ENCODE measurements around the gene PSD4.
A peak's percentile ranks its signal among the peaks of the same experiment; 100 is the strongest.

The PSD4 gene

DNA sequence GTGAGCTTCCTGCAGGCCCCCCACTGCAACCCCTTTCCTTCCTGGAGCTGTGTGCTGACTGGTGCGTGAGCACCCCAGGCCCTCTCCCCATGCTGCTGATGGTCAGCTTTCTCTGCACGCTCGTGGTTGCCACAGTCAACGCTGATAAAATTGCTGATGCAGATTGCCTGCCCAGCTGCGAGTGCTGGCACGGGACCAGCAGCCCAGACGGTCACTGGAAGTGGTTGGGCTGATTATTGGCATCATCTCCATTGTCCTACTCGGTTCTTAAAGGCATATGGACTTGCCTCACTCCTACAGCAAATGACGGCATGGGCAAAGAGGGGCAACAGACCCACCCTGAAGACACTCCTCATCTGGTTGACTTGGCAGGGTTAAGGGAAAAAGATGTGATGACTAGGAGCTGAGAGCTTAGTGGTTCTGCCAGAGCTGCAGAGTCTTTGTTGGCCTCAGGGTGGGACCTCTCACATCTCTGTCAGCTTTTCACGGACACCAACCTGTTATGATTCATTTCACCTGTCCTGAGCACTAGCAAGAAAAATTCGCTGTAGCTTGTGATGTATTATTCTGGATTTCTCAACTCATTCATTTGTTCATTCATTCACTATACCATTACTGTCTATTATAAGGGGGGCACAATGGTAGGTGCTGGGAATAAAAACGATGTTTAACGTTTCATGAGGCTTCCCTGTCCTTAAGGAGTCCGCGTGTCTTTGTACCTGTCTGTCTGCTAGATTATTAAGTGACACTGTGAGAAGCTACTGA lies 66.6 kb downstream of the PSD4 start:
- H2AFZ ChIP-seq (ENCODE audit: low read length) = no peak overlapping the region
- H3K9me2 ChIP-seq (replicated peaks; ENCODE audit: low read depth, low read length) = no peaks in the 10 kb centered on the region
- no peaks in the 10 kb centered on the region for H3F3A ChIP-seq (ENCODE audit: low read depth)
- no peaks in the 10 kb centered on the region for H3K36me3 ChIP-seq (ENCODE audit: insufficient read depth, low read length)
- H4K20me1 ChIP-seq (ENCODE audit: insufficient read depth, low read length, poor library complexity, severe bottlenecking) = no peaks in the 10 kb centered on the region
- TF ChIP-seq, protein P1, sequence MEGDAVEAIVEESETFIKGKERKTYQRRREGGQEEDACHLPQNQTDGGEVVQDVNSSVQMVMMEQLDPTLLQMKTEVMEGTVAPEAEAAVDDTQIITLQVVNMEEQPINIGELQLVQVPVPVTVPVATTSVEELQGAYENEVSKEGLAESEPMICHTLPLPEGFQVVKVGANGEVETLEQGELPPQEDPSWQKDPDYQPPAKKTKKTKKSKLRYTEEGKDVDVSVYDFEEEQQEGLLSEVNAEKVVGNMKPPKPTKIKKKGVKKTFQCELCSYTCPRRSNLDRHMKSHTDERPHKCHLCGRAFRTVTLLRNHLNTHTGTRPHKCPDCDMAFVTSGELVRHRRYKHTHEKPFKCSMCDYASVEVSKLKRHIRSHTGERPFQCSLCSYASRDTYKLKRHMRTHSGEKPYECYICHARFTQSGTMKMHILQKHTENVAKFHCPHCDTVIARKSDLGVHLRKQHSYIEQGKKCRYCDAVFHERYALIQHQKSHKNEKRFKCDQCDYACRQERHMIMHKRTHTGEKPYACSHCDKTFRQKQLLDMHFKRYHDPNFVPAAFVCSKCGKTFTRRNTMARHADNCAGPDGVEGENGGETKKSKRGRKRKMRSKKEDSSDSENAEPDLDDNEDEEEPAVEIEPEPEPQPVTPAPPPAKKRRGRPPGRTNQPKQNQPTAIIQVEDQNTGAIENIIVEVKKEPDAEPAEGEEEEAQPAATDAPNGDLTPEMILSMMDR (conservative IDR thresholded peaks at IDR 0.05; ENCODE audit: low read length) = no peak
- no peak for TF ChIP-seq EZH2phosphoT487 (IDR thresholded peaks at IDR 0.05; ENCODE audit: borderline replicate concordance)
- H3K4me3 ChIP-seq (ENCODE audit: low read length, poor library complexity, severe bottlenecking) = no peak overlapping the region
- H3K4me2 ChIP-seq (ENCODE audit: low read depth, low read length, poor library complexity, severe bottlenecking) = peak overlapping the region; percentile 40
- H3K79me2 ChIP-seq (ENCODE audit: insufficient read depth, low read length) = no peaks in the 10 kb centered on the region
- no peaks in the 10 kb centered on the region for H3K9me3 ChIP-seq (ENCODE audit: insufficient read depth, low read depth, low read length)
- H3K9ac ChIP-seq (ENCODE audit: low read depth, low read length, poor library complexity, severe bottlenecking) = no peak overlapping the region
- peaks cover 13% of the 10 kb centered on the region for H3K4me1 ChIP-seq (ENCODE audit: insufficient read depth, low read length, poor library complexity, severe bottlenecking)
- no peaks in the 10 kb centered on the region for H3K27me3 ChIP-seq (ENCODE audit: insufficient read depth, low read length, poor library complexity, severe bottlenecking)

DNA sequence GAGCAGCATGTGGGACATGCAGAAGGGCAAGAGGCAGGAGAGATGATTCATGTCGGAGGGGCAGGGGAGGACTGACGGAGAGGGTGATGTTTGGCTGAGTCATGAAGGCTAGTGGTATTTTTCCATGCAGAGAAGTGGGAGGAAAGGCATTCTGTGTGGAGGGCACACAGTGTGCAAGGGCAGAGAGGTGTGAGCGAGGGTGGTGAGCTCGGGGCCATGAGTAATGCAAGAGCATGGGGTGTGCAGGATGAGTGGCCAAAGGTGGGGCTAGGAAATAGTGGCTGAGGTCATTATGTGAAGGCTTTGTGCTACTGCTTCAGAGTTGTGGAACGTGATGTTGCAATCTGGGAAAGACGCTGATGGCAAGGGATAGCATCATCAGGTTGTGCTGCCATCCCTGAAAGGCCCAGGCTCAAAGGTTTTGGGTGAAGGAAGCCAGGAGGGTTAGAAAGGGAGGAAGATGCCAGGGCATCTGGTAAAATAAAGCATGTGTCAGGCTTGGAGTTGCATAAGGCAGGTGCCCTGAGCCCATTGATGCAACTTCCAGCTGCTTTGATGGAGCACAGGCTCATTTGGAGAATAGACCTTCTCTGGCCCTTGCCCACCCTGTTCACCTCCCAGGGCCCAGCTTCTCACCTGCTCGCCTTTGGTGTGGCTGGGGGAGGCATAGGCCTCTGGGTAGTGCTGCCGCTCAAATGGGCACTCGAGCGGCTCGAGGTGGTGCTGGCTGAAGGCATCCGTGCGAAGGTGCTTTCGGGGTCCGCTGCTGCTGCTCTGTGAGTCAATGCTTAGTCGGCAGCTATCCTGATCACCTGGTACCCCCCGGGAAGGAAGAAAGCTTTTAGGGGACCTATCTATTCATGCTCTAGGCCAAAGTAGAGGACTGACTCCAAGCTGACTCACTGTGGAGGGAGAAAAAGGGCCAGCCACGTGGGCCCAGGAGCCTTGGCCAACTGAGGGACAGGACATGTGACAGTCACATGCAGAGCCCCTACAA lies 67.4 kb downstream of the PSD4 start:
- Histone ChIP-seq H3K9me3 (ENCODE audit: insufficient read depth, low read depth, low read length) (no peaks in the 10 kb centered on the region), H4K20me1 (ENCODE audit: insufficient read depth, low read length, poor library complexity, severe bottlenecking) (no peaks in the 10 kb centered on the region), H2AFZ (ENCODE audit: low read length) (no peak overlapping the region), H3K9ac (ENCODE audit: low read depth, low read length, poor library complexity, severe bottlenecking) (no peak overlapping the region), H3K36me3 (ENCODE audit: insufficient read depth, low read length) (no peaks in the 10 kb centered on the region), H3K4me3 (ENCODE audit: low read length, poor library complexity, severe bottlenecking) (no peak overlapping the region), H3K27me3 (ENCODE audit: insufficient read depth, low read length, poor library complexity, severe bottlenecking) (no peaks in the 10 kb centered on the region), H3F3A (ENCODE audit: low read depth) (no peaks in the 10 kb centered on the region), H3K4me2 (ENCODE audit: low read depth, low read length, poor library complexity, severe bottlenecking) (no peak overlapping the region), H3K79me2 (ENCODE audit: insufficient read depth, low read length) (no peaks in the 10 kb centered on the region), H3K4me1 (ENCODE audit: insufficient read depth, low read length, poor library complexity, severe bottlenecking) (peaks cover 13% of the 10 kb centered on the region), H3K9me2 (replicated peaks; ENCODE audit: low read depth, low read length) (no peaks in the 10 kb centered on the region)
- TF ChIP-seq, protein P1 (conservative IDR thresholded peaks at IDR 0.05; ENCODE audit: low read length) = no peak
- no peak for TF ChIP-seq EZH2phosphoT487 (IDR thresholded peaks at IDR 0.05; ENCODE audit: borderline replicate concordance)

DNA sequence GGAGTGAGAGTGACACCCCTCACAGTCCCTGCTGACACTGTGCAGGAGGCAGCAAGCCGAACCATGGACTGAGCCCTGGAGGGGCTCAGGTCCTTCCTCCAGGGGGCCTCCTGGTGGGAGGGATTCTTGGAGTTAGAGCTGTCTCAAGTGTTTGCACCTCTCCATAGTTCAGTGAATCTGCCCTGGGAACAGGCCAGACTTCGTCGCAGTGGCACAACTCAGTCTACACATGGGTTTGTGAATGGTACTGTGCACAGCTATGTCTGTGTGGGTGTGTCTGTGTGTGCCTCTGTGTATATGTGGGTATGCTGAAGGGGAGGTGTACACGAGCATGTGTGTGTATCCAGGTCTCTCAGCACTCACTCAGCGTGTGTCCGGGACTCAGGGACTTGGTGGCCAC lies 68.6 kb downstream of the PSD4 start:
- Histone ChIP-seq H3K4me2 (ENCODE audit: low read depth, low read length, poor library complexity, severe bottlenecking) (no peak overlapping the region), H3K9ac (ENCODE audit: low read depth, low read length, poor library complexity, severe bottlenecking) (no peak overlapping the region), H3F3A (ENCODE audit: low read depth) (no peaks in the 10 kb centered on the region), H3K27me3 (ENCODE audit: insufficient read depth, low read length, poor library complexity, severe bottlenecking) (no peaks in the 10 kb centered on the region), H3K9me3 (ENCODE audit: insufficient read depth, low read depth, low read length) (no peaks in the 10 kb centered on the region), H3K79me2 (ENCODE audit: insufficient read depth, low read length) (no peaks in the 10 kb centered on the region), H3K4me1 (ENCODE audit: insufficient read depth, low read length, poor library complexity, severe bottlenecking) (peaks cover 13% of the 10 kb centered on the region), H3K36me3 (ENCODE audit: insufficient read depth, low read length) (no peaks in the 10 kb centered on the region), H3K4me3 (ENCODE audit: low read length, poor library complexity, severe bottlenecking) (no peak overlapping the region), H2AFZ (ENCODE audit: low read length) (no peak overlapping the region), H3K9me2 (replicated peaks; ENCODE audit: low read depth, low read length) (no peaks in the 10 kb centered on the region), H4K20me1 (ENCODE audit: insufficient read depth, low read length, poor library complexity, severe bottlenecking) (no peaks in the 10 kb centered on the region)
- TF ChIP-seq, protein P1 (conservative IDR thresholded peaks at IDR 0.05; ENCODE audit: low read length) = no peak
- no peak for TF ChIP-seq EZH2phosphoT487 (IDR thresholded peaks at IDR 0.05; ENCODE audit: borderline replicate concordance)

Measured in Loucy (cell line).